Measurements from ENCODE around the gene FRMD4A.

The FRMD4A gene

DNA sequence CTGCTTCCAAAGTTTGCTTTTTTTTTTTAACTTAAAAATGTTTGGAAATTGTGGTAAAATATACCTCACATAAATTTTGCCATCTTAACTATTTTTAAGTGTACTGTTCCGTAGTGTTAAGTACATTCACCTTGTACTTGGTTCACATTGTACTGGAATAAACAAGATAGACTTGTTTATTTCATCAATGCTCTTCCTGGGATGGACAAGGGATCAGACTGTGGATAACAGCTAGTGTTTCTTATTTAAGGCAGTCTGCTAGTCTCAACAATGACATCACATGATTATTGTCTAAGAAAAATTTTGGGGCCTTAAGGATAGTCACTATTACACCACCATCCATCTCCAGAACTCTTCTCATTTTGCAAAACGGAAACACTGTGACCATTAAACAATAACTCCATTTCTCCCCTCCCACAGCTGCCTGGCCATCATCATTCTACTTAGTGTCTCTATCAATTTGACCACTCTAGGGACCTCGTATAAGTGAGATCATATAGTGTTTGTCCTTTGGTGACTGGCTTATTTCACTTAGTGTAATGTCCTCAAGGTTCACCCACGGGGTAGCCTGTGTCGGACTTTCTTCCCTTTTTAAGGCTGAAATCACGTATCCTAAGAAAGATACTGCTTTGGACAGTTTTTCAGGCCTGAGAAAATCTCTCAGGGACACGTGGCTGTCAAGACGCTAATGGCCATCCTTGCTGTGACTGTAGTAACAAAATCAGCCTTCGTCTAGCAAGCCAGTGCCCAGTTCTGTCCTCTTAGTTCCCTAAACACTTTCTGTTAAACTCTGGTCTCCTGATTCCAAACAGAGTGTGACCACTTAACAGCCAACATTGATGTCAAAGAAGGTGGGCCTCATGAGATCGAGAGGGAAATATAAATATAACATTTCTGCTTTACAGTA lies 305.2 kb downstream of the FRMD4A start:
- DNase-seq (ENCODE audit: low read depth), result no peak
- H3K4me3 ChIP-seq (ENCODE audit: low read depth, low read length), result no peak overlapping the region
- TF ChIP-seq, protein P1, sequence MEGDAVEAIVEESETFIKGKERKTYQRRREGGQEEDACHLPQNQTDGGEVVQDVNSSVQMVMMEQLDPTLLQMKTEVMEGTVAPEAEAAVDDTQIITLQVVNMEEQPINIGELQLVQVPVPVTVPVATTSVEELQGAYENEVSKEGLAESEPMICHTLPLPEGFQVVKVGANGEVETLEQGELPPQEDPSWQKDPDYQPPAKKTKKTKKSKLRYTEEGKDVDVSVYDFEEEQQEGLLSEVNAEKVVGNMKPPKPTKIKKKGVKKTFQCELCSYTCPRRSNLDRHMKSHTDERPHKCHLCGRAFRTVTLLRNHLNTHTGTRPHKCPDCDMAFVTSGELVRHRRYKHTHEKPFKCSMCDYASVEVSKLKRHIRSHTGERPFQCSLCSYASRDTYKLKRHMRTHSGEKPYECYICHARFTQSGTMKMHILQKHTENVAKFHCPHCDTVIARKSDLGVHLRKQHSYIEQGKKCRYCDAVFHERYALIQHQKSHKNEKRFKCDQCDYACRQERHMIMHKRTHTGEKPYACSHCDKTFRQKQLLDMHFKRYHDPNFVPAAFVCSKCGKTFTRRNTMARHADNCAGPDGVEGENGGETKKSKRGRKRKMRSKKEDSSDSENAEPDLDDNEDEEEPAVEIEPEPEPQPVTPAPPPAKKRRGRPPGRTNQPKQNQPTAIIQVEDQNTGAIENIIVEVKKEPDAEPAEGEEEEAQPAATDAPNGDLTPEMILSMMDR (IDR thresholded peaks at IDR 0.05; ENCODE audit: low read depth, low read length), result no peak
- TF ChIP-seq MYC (IDR thresholded peaks at IDR 0.05; ENCODE audit: low read depth, low read length), result no peak
- TF ChIP-seq POLR2A (IDR thresholded peaks at IDR 0.05; ENCODE audit: extremely low read depth, insufficient read length), result no peak
- TF ChIP-seq, protein P2, sequence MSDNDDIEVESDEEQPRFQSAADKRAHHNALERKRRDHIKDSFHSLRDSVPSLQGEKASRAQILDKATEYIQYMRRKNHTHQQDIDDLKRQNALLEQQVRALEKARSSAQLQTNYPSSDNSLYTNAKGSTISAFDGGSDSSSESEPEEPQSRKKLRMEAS (IDR thresholded peaks at IDR 0.05; ENCODE audit: low read depth, low read length), result no peak

DNA sequence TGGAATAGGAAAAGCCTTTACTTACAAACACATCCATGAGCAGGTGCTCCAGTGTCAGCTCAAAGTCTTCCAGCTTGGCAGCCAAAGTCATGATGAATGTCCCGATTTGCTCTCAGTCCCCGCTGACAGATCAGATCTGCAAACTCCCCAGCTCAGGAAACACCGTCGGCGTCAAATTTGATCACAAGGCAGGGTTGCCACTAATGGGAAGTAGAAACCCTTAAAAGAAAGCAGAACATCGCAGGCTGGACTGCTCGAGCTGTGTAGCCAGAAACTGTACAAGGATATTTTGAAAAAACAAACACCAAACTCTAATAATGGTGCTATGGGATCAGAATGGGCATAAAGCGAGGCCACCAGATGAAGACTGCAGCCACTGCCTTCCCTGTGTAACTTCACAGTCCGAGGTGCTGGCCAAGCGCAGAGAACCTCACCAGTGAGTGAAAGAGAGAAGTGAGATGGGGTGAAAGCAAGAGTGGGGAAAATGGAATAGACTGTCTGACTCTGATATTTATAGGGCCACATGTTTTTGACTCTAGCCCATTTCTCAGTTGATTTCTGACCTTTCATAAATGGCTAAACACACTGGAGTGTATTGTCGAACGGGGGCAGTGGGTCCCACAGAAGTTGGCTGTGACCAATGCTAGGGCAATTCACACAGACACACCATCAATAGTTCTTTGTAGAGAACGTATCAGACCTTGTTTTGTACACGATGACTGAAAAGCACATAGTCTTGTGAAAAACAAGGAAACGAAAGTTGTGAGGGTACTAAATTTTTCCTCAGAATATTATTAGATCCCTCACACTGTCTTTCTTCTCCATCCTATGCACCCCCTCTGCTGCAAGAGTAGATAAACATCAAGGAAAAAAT lies 306.2 kb downstream of the FRMD4A start:
- no peak for DNase-seq (ENCODE audit: low read depth)
- TF ChIP-seq MYC (IDR thresholded peaks at IDR 0.05; ENCODE audit: low read depth, low read length), result no peak
- TF ChIP-seq, protein P1 (IDR thresholded peaks at IDR 0.05; ENCODE audit: low read depth, low read length), result no peak
- no peak overlapping the region for H3K4me3 ChIP-seq (ENCODE audit: low read depth, low read length)

GRCh38 chr10:14023673-14024328 lies 306.9 kb downstream of the FRMD4A start:
- TF ChIP-seq, protein P1 (IDR thresholded peaks at IDR 0.05; ENCODE audit: low read depth, low read length), result no peak
- TF ChIP-seq MYC (IDR thresholded peaks at IDR 0.05; ENCODE audit: low read depth, low read length), result no peak
- TF ChIP-seq, protein P2 (IDR thresholded peaks at IDR 0.05; ENCODE audit: low read depth, low read length), result no peak
- no peak for TF ChIP-seq POLR2A (IDR thresholded peaks at IDR 0.05; ENCODE audit: extremely low read depth, insufficient read length)
- no peak for DNase-seq (ENCODE audit: low read depth)
- no peak overlapping the region for H3K4me3 ChIP-seq (ENCODE audit: low read depth, low read length)

DNA sequence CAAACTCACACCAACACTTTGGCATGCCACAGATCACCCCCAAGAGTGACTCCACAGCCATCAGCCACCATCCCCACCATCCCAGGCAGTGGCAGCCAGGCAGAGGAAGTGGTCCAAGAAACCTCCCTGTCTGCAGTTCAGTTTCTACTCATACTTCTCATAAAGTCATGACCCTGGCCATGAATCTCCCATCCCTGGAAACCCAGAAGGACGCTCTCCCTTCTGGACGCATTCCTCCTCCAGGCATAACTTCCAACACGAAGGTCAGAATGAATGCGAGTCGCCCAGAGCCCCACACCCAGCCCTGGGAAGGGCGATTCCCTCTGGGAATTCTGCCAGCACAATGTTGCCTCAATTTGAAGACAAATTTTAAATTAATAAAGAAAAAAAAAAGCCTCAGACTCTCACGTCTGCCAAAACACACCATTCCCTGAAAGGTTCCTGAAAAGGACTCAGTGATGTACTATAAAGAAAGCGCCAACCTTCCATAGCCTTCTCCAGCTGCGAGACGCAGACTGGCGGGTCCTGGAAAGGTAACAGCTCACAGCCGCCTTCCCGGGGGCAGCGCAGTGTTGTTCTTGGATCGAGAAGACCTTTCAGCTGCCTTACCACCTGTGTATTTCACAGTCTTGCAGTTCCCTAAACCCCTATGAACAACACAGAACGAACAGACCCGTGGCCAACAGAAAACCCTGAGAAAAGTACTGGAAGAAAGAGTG lies 307.6 kb downstream of the FRMD4A start:
- DNase-seq (ENCODE audit: low read depth), result no peak
- no peak overlapping the region for H3K4me3 ChIP-seq (ENCODE audit: low read depth, low read length)
- TF ChIP-seq MYC (IDR thresholded peaks at IDR 0.05; ENCODE audit: low read depth, low read length) (no peak), POLR2A (IDR thresholded peaks at IDR 0.05; ENCODE audit: extremely low read depth, insufficient read length) (no peak)
- TF ChIP-seq, protein P2 (IDR thresholded peaks at IDR 0.05; ENCODE audit: low read depth, low read length), result no peak
- TF ChIP-seq, protein P1 (IDR thresholded peaks at IDR 0.05; ENCODE audit: low read depth, low read length), result no peak

DNA sequence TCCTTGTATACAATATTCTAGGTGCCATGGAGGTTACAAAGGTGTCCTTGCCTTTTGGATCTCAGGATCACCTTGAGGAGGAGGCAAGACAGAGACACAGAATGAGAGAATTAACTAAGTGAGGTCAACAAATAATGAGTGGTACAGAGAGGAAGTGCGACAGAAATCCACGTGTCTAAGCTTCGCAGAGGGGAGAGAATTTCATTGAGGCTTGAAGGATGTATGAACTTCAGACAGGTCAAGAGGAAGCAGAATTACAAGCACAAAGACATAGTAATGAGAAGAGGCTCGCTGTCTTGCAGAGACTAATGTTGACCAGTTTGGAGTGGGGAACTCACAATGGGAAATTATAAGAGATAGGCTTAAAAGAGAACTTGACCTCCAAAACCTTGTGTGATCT lies 308.7 kb downstream of the FRMD4A start:
- DNase-seq (ENCODE audit: low read depth), result no peak
- TF ChIP-seq POLR2A (IDR thresholded peaks at IDR 0.05; ENCODE audit: extremely low read depth, insufficient read length) (no peak), MYC (IDR thresholded peaks at IDR 0.05; ENCODE audit: low read depth, low read length) (no peak)
- TF ChIP-seq, protein P2 (IDR thresholded peaks at IDR 0.05; ENCODE audit: low read depth, low read length), result no peak
- TF ChIP-seq, protein P1 (IDR thresholded peaks at IDR 0.05; ENCODE audit: low read depth, low read length), result no peak
- H3K4me3 ChIP-seq (ENCODE audit: low read depth, low read length), result no peak overlapping the region

Data from NB4 (cell line).